Psoas muscle (tissue), 8 donors: ENCODE data around the gene EEF2. TPM values are rescaled to one million over a fixed set of nuclear protein-coding genes. Genes with fewer than 3 reads are reported as not detected.
A peak's percentile ranks its signal among the peaks of the same experiment; 100 is the strongest.

Source experiments
- ATAC-seq, 4 donors: fragments of 200-7000 bp; cut with Tn5 transposase; one replicate each; pipeline ENCODE4 v1.9.1; 2020; ENCODE audit warnings: moderate library complexity in 3 of 4, mild to moderate bottlenecking in 2 of 4
- DNase-seq, 2 donors: peaks; one replicate each; pipeline ENCODE4 v3.0.0-alpha.2; 2020
- H3K27ac ChIP-seq: fragments of 200-600 bp; one replicate; pipeline ENCODE4 v1.8.0; 2022
- H3K27me3 ChIP-seq, 3 donors: fragments of 200-600 bp in 1 of 3; one replicate each; pipeline versions ENCODE4 v1.6.1 to v1.8.0; 2013 to 2022; ENCODE audit warnings: low read length in 2 of 3, mild to moderate bottlenecking in 2 of 3, moderate library complexity in 1 of 3; ENCODE audit not compliant: insufficient read depth in 3 of 3
- H3K36me3 ChIP-seq, 2 donors: fragments of 200-600 bp in 1 of 2; one replicate each; pipeline versions ENCODE4 v1.6.1 to v1.8.0; 2013 to 2022; ENCODE audit warnings: low read depth in 1 of 2, mild to moderate bottlenecking in 1 of 2, moderate library complexity in 1 of 2; ENCODE audit not compliant: insufficient read depth in 1 of 2
- H3K4me1 ChIP-seq: fragments of 200-600 bp; one replicate; pipeline ENCODE4 v1.8.0; 2022
- H3K4me3 ChIP-seq: fragments of 200-600 bp; one replicate; pipeline ENCODE4 v1.8.0; 2022; ENCODE audit warnings: mild to moderate bottlenecking
- H3K9me3 ChIP-seq: fragments of 200-600 bp; one replicate; pipeline ENCODE4 v1.8.0; 2022
- CTCF ChIP-seq: fragments of 200-600 bp; IDR thresholded peaks from one replicate; pipeline ENCODE4 v1.8.0; 2022; ENCODE audit warnings: antibody characterized with exemption
- WGBS, 3 donors: extraction: QIAGEN DNeasy Blood & Tissue Kit; methylation state at CpG; one replicate each; pipeline versions ENCODE4 v1.1.6 to v1.1.7; 2013; 5-methylcytosine and 5-hydroxymethylcytosine counted together
- intact Hi-C, 2 donors: fragments of 100-400 bp; cut with DNase I; formaldehyde crosslinking; loops; one replicate each; pipeline versions ENCODE4 v1.11.0 to v1.14.2; 2022
- polyA plus RNA-seq, 3 donors: library from polyadenylated mRNA; stranded (reverse); fragments of 200-250 nt; gene quantifications; one replicate each; pipeline ENCODE4 v1.2.3, GENCODE V29; 2013
- total RNA-seq, 4 donors: library from RNA; stranded (reverse); fragmentation: NEBNext Ultra II Directional in 2 of 4; extraction: Animal tissue kit (Norgen Biotek cat#: 25700) in 2 of 4; gene quantifications; one replicate each; pipeline versions ENCODE4 v1.2.1 to v1.2.4, GENCODE V29; 2021 to 2023
- donor health status: healthy with polysubstance abuse.
- donor health status: DM: no; HTN: no; CAD: no; lungs with moderate emphysema.
- donor health status: Bipolar disorder and iron deficiency.
- donor health status: healthy.
- donor health status: DM: yes; HTN: yes; CAD: no.
- donor health status: DM: no; HTN: no; CAD: no.
- donor health status: DM: no; HTN: no; CAD: no.
- donor health status: DM: yes; HTN: yes; CAD: no.

Gene EEF2
- total and polyA plus RNA-seq, 7 donors, result 1,416 to 3,628 (median 2,332) TPM

GRCh38 chr19:3982701-3983541 lies 2.3 kb downstream of the EEF2 start:
- DNase-seq, result peak; percentile 63 to 82
- 79 to 82% (median 81%) methylated on average over 40 of the region's 40 CpGs for WGBS, 3 donors
- ATAC-seq, result peak; percentile 59 to 65 (median 62)
- intact Hi-C loops, result loop anchor here in 1 of 2 donors (5.0 to 10.0 kb wide), 2 partner anchors 79 to 222 kb away; no protein-coding TSS in a partner anchor
- peak overlapping the region; percentile 91 for H3K4me3 ChIP-seq
- peaks cover 44% of the 10 kb centered on the region for H3K4me1 ChIP-seq
- H3K27ac ChIP-seq, result peak overlapping the region; percentile 95
- H3K9me3 ChIP-seq, result no peaks in the 10 kb centered on the region
- no peak for TF ChIP-seq CTCF
- no peaks in the 10 kb centered on the region for H3K27me3 ChIP-seq
- peaks cover 34 to 67% of the 10 kb centered on the region in 2 donors for H3K36me3 ChIP-seq

- H3K36me3 ChIP-seq, result peaks cover 40 to 76% of the 10 kb centered on the region in 2 donors
- DNase-seq (peak in 1 of 2 donors; percentile 24), ATAC-seq (no peak)
- 80 to 81% (median 80%) methylated on average over 39 of the region's 39 CpGs for WGBS, 3 donors
- intact Hi-C loops, result loop anchor here in 1 of 2 donors (5.0 to 10.0 kb wide), 2 partner anchors 80 to 223 kb away; no protein-coding TSS in a partner anchor
- H3K27me3 ChIP-seq, result no peaks in the 10 kb centered on the region
- peak overlapping the region; percentile 91 for H3K4me3 ChIP-seq
- H3K4me1 ChIP-seq, result peaks cover 37% of the 10 kb centered on the region
- no peak for TF ChIP-seq CTCF
- peak overlapping the region; percentile 95 for H3K27ac ChIP-seq
- no peaks in the 10 kb centered on the region for H3K9me3 ChIP-seq
Measured at GRCh38 chr19:3981736-3982681, 3.3 kb downstream of the EEF2 start.

GRCh38 chr19:3981373-3981735 lies 3.9 kb downstream of the EEF2 start:
- Histone ChIP-seq H3K27ac (peak overlapping the region; percentile 21), H3K4me3 (no peak overlapping the region), H3K4me1 (peaks cover 33% of the 10 kb centered on the region), H3K36me3 (peaks cover 40 to 83% of the 10 kb centered on the region in 2 donors), H3K27me3 (no peaks in the 10 kb centered on the region), H3K9me3 (no peaks in the 10 kb centered on the region)
- DNase-seq (no peak), ATAC-seq (no peak)
- 86 to 90% (median 87%) methylated on average over 10 of the region's 10 CpGs for WGBS, 3 donors
- intact Hi-C loops, result loop anchor here in 1 of 2 donors (5.0 to 10.0 kb wide), 2 partner anchors 81 to 223 kb away; no protein-coding TSS in a partner anchor
- no peak for TF ChIP-seq CTCF

- intact Hi-C loops, result loop anchor here in 1 of 2 donors (5.0 to 10.0 kb wide), 2 partner anchors 82 to 224 kb away; no protein-coding TSS in a partner anchor
- peaks cover 30% of the 10 kb centered on the region for H3K4me1 ChIP-seq
- no peak for TF ChIP-seq CTCF
- DNase-seq (no peak), ATAC-seq (no peak)
- H3K9me3 ChIP-seq, result no peaks in the 10 kb centered on the region
- H3K27ac ChIP-seq, result peak overlapping the region; percentile 21
- 77 to 83% (median 80%) methylated on average over 31 of the region's 31 CpGs for WGBS, 3 donors
- H3K4me3 ChIP-seq, result no peak overlapping the region
- no peaks in the 10 kb centered on the region for H3K27me3 ChIP-seq
- H3K36me3 ChIP-seq, result peaks cover 40 to 90% of the 10 kb centered on the region in 2 donors
Measured at GRCh38 chr19:3980353-3981251, 4.7 kb downstream of the EEF2 start.
